CD4-positive, alpha-beta T cell treated with Interferon gamma for 1 hour (primary cell): ENCODE results near the gene CDH22.

ENCODE experiments used
- DNase-seq: peaks from one replicate; pipeline ENCODE4 v3.0.0-alpha.2; 2020

Gene CDH22

GRCh38 chr20:46342451-46343347 lies 34.4 kb upstream of the CDH22 start:
- no peak for DNase-seq

GRCh38 chr20:46342010-46342378 lies 33.7 kb upstream of the CDH22 start:
- DNase-seq: no peak

- no peak for DNase-seq
Measured at GRCh38 chr20:46341074-46342009, 33.0 kb upstream of the CDH22 start.

- DNase-seq: no peak
Measured at GRCh38 chr20:46339037-46339436, 30.7 kb upstream of the CDH22 start.

- DNase-seq: no peak
Measured at GRCh38 chr20:46336735-46337134, 28.4 kb upstream of the CDH22 start.

GRCh38 chr20:46334303-46334904 lies 26.1 kb upstream of the CDH22 start:
- DNase-seq: no peak

- no peak for DNase-seq
Measured at GRCh38 chr20:46333161-46333991, 25.1 kb upstream of the CDH22 start.

- DNase-seq: no peak
Measured at GRCh38 chr20:46332373-46333160, 24.3 kb upstream of the CDH22 start.

GRCh38 chr20:46331611-46332361 lies 23.5 kb upstream of the CDH22 start:
- DNase-seq: no peak

GRCh38 chr20:46330831-46331371 lies 22.6 kb upstream of the CDH22 start:
- no peak for DNase-seq

- no peak for DNase-seq
Measured at GRCh38 chr20:46330072-46330763, 21.9 kb upstream of the CDH22 start.

GRCh38 chr20:46328200-46328882 lies 20.0 kb upstream of the CDH22 start:
- no peak for DNase-seq

- no peak for DNase-seq
Measured at GRCh38 chr20:46327557-46327956, 19.3 kb upstream of the CDH22 start.

- no peak for DNase-seq
Measured at GRCh38 chr20:46325789-46326188, 17.5 kb upstream of the CDH22 start.

- DNase-seq: no peak
Measured at GRCh38 chr20:46324960-46325703, 16.8 kb upstream of the CDH22 start.

GRCh38 chr20:46324379-46324778 lies 16.1 kb upstream of the CDH22 start:
- no peak for DNase-seq

GRCh38 chr20:46323557-46323956 lies 15.3 kb upstream of the CDH22 start:
- no peak for DNase-seq

GRCh38 chr20:46322641-46323040 lies 14.3 kb upstream of the CDH22 start:
- DNase-seq: no peak
